HL-60/S4 (cell line): Measurements from ENCODE around the gene CSKMT.
"Not testable (repeated sequence)": the region's sequence is repeated elsewhere in the genome, so short reads cannot be mapped to it uniquely, and the experiment has no call there.

Experiments used
- in situ Hi-C: fragments of 300-500 bp; cut with MboI; formaldehyde crosslinking; loops from 2 replicates; pipeline ENCODE4 v1.14.3; 2022; ENCODE audit warnings: low sequenced_read_pairs

Gene CSKMT

DNA sequence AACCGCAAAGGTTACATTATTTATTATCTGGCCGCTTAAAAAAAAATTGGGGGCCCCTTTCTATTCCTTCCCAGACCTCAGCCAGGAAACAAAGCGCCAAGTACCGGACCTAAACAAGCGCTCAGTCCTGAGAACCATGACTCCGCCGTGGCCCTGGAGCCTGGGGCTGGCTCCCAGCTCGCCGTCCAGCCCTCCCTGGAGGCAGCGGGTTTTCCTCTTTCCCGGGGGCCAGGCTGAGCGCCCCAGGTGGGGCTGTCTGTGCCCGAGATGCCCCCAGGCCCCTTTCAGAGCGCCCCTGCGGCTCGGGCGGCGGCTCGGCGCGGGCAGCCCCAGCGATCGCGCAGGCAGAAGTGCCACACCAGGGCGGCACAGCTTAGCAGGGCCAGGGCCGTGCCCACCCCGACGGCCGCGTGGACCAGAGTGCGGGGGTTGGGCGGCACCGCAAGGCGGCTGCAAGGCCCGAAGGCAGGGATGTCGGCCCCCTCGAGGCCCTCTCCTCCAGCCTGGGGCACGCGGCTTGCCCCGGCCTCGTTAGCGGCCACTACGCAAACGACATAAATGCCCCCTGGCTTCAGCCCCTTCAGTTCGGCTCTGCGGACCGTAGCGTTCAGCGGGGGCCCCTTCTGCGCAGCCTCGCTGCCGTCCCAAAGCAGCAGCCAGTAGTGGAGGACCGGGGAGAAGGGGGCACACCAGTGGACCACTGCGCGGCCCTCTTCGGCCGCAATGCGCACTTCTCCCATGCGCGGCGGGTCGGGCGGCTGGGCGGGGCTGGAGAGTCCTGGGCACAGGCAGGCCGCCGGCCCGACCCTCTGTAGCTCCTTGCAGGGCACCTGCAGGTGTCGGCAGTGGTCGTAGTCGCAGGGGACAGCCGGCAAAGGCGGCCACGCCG is 22.6 kb downstream of the CSKMT start:
- in situ Hi-C loops = no loop called here

- in situ Hi-C loops = no loop called here
These were observed 23.4 kb downstream of the CSKMT start for GRCh38 chr11:62688491-62688890.

- in situ Hi-C loops = loop anchor here (10.0 kb wide), 2 partner anchors 95 to 295 kb away; partner anchors contain the start of gene TUT1
These were observed 24.5 kb downstream of the CSKMT start, which contains the start of gene LRRN4CL for GRCh38 chr11:62689421-62690183. TSS of gene LRRN4CL (minus strand) at chr11:62689530. CDS start at chr11:62688508, 1,022 bp downstream.

DNA sequence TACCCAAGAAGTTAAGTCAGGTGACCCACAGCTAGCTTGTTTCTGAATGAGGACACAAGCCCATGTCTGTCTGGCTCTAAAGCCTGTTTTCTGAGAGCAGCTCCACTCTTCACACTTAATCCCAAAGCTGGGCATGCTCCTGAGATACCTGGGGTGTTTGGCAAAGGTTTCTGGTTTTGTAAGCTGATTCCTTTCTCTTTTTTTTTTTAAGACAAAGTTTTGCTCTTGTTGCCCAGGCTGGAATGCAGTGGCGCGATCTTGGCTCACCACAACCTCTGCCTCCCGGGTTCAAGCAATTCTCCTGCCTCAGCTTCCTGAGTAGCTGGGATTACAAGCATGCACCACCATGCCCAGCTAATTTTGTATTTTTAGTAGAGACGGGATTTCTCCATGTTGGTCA is 28.5 kb downstream of the CSKMT start:
- in situ Hi-C loops = loop anchor here (10.0 kb wide), 2 partner anchors 99 to 299 kb away; partner anchors contain the start of gene TUT1

DNA sequence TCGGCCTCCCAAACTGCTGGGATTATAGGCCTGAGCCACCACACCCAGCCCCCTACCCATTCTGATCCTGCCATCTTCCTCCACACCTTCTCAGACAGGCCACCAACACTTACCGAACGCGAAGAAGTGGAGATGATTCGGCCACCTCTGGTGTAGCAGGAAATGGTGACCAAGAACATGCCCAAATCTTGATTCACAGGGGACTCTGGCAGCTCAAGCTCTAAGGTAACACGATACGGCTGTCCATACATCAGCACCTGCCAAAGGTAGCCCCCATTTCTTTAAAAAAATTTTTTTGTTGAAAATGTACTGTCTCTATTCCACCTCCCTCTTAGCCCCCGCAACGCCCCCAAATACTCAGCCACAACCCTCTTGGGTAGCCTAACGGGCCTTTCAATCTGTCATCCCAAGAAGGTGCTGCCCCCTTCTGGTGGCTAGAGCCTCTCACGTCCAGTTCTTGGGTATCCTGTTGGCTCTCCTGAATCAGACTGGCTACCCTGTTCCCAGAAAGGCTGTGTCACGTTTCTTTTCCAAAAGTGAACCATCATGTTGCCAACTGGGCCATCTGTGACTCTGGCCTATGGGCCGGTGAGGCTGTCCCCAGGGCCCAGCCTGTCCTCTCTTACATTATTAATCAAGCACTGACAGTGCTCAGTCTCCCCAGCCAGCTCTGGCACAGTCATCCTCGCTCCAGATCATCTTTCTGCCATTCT is 29.5 kb downstream of the CSKMT start:
- in situ Hi-C loops = loop anchor here (10.0 kb wide), 2 partner anchors 100 to 300 kb away; partner anchors contain the start of gene TUT1

GRCh38 chr11:62702246-62702645 is 37.1 kb downstream of the CSKMT start:
- in situ Hi-C loops = no loop called here

DNA sequence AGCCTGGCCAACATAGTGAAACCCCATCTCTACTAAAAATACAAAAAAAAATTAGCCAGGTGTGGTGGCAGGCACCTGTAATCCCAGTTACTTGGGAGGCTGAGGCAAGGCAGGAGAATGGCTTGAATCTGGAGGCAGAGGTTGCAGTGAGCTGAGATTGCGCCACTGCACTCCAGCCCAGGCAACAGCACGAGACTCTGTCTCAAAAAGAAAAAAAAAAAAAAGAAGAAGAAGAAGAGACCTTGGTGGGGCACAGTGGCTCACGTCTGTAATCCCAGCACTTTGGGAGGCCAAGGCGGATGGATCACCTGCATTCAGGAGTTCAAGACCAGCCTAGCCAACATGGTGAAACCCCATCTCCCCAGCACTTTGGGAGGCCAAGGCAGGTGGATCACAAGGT is 38.8 kb downstream of the CSKMT start:
- in situ Hi-C loops = not testable (repeated sequence)

- in situ Hi-C loops = no loop called here
These were observed 40.3 kb downstream of the CSKMT start for GRCh38 chr11:62705413-62705812.

DNA sequence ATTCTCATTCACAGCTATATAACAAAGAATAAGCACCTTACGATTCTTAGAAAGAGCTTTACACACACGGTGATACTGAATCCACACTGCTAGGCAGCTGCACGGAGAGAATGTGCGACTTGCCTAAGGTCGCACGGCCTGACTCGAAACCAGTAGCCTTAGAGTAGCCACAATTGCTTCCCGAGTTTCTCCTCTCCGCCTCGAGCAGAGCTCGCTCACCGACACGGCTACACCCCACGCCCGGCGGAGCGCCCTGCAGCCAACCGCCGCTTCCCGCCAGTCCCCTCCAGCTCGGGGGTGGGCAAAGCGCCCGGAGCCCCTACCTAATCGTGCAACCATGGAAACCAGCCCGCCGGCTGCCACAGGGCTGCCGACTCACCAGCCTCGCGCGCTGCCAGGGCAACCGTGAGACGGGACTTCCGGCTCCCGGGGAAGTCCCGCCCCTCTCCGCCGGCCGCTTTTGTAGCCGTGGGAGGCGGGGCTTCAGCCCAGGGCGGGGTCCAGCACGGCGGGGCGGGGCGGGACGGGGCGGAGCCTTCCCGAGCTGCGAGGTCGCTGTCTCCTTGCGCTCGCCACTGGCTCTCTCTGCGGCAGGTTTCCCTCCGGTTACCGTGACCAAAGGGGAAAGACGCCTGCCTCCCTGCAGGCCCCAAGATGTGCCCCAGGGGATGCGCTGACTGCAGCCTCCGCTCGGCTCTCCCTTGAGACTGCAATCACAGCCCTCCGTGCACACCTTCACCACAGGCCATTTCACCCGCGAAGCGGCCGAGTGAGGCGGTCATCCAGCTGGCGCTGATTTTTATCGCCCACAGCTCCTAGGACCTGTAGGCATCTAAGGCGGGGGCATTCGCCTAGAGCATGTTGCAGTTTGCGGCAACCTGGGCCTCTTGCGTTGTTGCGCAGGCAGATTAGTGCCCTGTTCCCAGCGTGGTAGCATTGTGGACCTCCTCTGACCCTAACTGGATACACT is 41.1 kb downstream of the CSKMT start:
- in situ Hi-C loops = no loop called here

DNA sequence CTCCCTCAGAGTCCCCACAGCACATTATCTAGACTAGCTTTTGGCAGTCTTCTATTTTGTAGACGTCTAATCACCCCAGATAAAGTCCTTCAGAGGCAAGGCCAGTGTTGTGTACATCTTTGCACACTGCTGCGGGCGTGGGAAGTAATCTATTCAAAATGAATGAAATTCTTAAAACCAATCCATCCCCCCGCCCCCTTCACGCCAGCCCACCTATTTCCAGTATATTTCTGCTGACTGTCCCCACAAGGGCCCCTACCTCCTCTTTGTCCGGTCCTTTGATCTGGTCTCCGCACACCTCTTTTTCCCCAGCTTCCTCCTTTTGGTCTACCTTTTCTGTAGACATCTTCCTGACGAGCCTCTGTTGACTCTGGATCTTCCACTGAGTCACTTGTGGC is 41.7 kb downstream of the CSKMT start:
- in situ Hi-C loops = no loop called here

GRCh38 chr11:62707277-62707861 is 42.3 kb downstream of the CSKMT start, which contains the start of the genes BSCL2 and GNG3:
TSS of gene BSCL2 (minus strand) at chr11:62707424. CDS start at chr11:62707195, 229 bp downstream.
TSS of gene GNG3 (plus strand) at chr11:62707676. CDS start at chr11:62708296, 620 bp downstream.
- in situ Hi-C loops = no loop called here

DNA sequence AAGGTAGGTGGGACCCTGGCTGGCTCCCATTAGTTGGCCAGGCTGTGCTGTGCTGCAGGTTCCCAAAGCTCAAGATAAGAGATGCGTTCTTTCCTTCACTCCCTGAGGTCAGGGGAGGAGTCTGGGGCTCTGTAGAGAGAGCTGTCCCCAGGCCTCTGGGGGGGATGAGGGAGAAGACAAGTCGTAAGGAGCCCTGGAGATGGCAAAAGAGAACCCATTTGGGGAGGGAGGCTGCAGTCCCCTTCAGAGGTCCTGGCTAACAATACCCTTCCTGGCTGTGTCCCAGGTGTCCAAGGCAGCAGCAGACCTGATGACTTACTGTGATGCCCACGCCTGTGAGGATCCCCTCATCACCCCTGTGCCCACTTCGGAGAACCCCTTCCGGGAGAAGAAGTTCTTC is 43.3 kb downstream of the CSKMT start:
- in situ Hi-C loops = no loop called here

DNA sequence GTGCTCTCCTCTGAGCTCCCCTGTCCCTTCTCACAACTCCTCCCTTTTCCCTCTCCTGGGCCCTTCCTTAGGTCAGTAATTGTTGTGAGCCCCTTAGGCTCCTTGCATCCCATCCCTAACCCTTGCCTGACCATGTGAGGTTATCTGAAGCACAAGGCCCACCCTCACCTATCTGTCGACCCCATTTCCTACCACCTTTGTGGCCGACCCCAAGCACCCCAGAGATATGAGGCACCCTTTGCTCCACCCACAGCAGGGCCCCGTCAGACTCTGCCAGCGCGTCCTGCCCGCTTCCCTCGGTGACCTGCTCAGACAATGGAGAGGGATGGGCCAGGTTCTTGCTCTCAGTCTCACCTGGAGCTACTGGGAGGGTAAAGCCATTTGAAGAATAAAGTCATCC is 43.7 kb downstream of the CSKMT start:
- in situ Hi-C loops = no loop called here

DNA sequence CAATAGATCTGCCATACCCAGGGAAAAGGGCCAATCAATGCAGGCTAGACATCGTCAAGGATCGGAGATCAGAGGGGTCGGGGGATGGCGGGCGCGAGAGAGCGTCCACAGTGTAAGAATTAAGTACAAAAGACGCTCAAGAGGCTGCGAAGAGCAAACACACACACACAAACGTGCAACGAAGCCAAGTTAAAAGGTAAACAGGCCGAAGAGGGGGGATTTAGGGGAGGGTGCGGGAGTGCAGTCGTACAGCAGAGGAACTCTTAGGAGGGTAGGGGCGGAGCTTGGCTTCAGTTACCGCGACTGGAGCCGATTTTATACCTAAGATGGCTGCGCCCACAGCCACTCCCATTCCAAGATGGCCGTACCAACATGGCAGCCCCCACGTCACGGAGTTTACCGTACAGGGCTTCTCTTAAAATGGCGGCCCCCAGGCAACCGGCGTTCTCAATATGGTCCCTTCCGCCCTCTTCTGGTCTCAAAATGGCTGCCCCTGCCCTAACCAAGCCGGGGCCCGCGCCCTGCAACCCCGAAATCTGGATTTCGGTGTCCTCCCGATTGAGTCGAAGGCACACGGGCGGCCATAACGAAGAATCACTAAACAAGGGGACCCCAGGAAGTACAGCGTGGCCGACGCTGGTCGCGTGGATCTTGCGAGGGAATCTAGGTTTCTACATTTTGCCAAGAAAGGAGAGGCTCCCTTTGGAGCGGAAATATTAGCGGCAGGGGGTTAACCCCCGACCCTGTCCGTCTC is 44.3 kb downstream of the CSKMT start:
- in situ Hi-C loops = no loop called here

DNA sequence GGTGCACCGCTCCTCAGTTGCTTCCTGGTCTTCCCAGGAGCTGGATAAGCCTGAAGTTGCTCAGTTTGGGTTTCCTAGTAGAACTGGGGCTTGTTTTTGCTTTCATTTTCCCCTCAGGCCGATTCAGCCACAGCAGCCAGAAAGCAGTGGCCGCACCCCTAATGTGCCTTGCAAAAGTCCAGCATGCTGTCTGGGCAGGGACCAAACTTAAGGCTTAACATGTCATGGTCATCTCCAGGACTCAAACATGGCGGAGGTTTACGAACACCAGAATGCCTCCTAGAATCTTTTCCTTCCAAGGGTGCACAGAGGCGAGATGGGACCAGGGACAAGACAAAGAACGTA is 44.9 kb downstream of the CSKMT start:
- in situ Hi-C loops = no loop called here

DNA sequence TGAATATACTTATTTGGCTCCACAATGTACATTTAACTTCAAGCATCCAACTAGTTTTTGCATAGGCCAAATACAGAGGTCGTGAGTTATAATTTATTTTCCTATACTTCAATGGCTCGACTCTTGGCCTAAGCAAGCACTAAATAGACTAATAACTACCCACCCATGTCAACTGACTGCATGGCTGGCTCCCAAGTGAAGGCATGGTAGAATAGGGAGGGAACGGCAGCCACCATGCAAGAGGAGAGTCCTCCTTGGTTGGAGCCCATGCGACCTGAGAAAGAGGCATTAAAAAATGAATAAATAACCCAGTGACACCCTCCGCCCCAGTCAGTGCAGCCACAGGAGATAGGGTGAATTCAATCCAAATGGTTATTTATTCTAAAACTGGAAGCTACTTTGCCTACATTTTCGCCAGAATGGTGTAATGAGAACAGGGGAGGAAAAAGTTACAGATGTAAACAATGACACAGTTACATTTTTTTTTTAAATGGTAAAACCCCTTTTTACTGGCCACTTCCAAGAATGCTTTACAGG is 47.2 kb downstream of the CSKMT start:
- in situ Hi-C loops = no loop called here

- in situ Hi-C loops = no loop called here
These were observed 47.7 kb downstream of the CSKMT start for GRCh38 chr11:62712861-62713260.

DNA sequence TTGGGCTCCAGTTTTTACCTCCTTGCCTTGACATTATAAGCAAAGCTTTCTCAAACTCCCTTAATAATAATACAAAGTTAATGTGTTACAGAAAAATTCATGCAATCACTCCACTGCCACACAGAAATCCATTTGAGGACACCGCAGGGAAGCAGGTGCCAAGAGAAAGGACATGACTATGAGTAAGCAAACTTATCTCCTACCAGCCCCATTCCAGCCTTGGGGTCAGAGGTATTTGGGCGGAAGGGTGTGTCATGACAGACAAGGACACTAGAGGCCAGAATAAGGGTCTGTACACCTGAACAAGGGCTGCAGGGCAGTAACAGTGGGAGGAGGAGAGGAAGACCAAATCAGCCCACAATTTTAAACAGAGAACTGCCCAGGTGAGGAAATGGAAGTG is 48.2 kb downstream of the CSKMT start:
- in situ Hi-C loops = no loop called here
